ENCODE results near the gene THAP10.
A peak's percentile ranks its signal among the peaks of the same experiment; 100 is the strongest.

DNA sequence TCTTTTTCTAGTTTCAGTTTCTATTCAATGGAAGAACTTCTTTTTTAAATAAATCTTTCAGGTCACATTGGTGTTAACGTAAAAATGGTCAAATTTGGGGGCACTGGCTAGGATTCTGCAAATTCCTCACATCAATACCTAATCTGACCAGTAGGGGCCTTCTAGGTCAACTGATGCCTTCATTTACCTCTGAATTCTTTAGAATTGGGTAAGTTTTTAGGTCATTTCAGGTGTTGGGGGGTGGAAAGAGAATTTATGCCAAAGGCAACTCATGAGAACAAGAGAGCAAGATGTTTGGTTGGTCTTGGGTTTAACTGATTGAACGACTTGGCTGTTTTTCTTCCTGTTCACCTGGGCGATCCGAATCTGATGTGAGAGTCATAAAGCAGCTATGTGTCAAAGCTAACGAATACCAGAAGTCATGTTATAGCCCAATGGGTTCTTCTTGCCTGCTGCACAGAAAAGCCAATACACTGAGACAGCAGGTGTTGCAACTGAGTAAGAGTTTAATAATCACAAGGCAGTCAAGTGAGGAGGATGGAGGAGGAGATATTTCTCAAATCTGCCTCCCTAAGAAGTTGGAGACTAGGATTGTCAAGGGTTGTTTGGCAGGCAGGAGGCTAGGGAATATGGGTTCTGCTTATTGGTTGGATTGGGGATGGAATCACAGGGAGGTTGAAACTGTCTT lies 15.7 kb upstream of the THAP10 start:
- TF ChIP-seq, protein P1, sequence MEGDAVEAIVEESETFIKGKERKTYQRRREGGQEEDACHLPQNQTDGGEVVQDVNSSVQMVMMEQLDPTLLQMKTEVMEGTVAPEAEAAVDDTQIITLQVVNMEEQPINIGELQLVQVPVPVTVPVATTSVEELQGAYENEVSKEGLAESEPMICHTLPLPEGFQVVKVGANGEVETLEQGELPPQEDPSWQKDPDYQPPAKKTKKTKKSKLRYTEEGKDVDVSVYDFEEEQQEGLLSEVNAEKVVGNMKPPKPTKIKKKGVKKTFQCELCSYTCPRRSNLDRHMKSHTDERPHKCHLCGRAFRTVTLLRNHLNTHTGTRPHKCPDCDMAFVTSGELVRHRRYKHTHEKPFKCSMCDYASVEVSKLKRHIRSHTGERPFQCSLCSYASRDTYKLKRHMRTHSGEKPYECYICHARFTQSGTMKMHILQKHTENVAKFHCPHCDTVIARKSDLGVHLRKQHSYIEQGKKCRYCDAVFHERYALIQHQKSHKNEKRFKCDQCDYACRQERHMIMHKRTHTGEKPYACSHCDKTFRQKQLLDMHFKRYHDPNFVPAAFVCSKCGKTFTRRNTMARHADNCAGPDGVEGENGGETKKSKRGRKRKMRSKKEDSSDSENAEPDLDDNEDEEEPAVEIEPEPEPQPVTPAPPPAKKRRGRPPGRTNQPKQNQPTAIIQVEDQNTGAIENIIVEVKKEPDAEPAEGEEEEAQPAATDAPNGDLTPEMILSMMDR (IDR thresholded peaks at IDR 0.05; ENCODE audit: low read length): peak; percentile 53
- TF ChIP-seq EZH2 (IDR thresholded peaks at IDR 0.05; ENCODE audit: borderline replicate concordance, low read length): no peak
